Muscle of back (tissue), 11 donors: Measurements from ENCODE around the gene OXTR. TPM values are rescaled to one million over a fixed set of nuclear protein-coding genes. Genes with fewer than 3 reads are reported as not detected.
A peak's percentile ranks its signal among the peaks of the same experiment; 100 is the strongest.

Source experiments
- DNase-seq, 3 donors: peaks; one replicate each; pipeline versions ENCODE4 v3.0.0 to v3.0.0-alpha.2; 2013
- polyA plus RNA-seq, 10 donors: library from polyadenylated mRNA; unstranded; fragments of 120-200 nt; gene quantifications; one replicate each; pipeline ENCODE4 v1.2.1, GENCODE V29; 2013; ENCODE audit not compliant: insufficient read length in 10 of 10

The OXTR gene
- polyA plus RNA-seq, 10 donors = 3.8 to 11.3 (median 8.2) TPM

DNA sequence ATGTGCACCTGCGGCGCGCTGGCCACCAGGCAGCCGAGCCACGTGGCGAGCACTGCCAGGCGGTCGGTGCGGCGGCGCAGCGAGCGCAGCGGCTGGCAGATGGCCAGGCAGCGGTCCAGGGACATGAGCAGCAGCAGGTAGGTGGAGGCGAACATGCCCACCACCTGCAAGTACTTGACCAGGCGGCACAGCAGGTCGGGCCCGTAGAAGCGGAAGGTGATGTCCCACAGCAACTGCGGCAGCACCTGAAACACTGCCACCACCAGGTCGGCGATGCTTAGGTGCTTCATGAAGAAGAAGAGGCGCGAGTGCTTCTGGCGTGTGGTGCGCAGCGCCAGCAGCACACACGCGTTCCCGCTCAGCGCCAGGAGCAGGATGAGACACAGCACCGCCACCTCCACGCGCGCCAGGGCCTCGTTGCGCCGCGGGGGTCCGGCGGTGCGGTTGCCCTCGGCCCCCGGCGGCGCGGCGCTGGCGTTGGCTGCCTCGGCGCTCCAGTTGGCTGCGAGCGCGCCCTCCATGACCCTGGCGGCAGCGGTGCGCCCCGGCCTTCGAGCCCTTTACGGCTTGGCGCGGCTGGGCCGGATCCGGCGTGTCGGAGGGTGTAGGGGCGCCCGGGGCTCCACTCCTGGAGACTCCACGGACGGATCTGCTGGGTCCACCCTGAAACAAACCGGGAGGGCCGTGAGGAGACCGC lies 1.6 kb downstream of the OXTR start:
- DNase-seq = peak in 1 of 3 donors; percentile 51

DNA sequence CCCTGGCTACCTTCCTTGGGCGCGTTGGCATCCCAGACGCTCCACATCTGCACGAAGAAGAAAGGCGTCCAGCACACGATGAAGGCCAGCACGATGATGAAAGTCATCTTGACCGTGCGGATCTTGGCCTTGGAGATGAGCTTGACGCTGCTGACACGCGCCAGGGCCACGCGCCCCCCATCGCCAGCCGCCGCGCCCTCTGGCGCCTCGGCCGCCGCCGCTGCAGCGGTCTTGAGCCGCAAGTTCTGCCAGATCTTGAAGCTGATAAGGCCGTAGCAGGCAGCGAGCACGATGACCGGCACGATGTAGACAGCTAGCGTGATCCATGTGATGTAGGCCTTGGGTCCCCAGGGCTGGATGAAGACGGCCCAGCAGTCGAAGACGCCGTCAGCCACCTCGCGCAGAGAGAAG lies 2.2 kb downstream of the OXTR start:
- DNase-seq = no peak

DNA sequence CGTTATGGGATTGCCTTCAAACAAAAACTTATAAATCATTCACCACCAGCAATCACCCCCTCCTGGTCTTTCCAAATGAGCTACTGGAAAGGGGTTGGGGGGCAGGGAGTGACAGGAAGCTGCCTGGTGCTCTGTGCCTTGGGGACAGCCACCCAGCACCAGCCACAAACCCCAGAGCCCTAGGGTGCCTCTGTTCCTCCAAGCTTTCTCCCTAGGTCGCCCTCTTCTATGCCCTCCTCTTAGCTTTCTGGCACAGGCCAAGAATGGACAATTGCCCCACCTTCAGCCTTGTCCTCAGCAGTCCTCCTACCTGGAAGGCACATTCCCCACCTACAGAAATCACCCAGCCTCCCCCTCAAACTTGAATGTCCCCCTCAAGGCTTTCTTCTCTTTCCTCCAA lies 3.3 kb downstream of the OXTR start:
- no peak for DNase-seq

DNA sequence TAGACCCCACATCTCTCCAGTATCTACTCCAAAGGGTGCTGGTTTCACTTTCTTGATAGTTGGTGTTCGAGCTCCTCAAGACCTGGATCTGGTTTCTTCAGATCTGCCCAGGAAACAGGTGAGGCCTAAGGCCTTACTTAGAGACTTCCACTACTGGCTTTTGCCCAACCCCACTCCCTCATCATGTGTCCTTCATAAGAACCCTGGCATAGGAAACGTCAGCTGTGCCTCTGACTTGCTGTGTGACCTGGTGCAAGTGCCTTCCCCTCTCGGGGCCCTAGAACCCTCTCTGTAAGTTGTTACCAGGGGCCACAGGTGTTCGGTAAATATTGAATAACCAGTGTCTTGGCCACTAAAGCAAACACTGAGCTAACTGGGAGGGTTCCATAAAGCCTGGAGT lies 3.9 kb downstream of the OXTR start:
- DNase-seq = no peak

DNA sequence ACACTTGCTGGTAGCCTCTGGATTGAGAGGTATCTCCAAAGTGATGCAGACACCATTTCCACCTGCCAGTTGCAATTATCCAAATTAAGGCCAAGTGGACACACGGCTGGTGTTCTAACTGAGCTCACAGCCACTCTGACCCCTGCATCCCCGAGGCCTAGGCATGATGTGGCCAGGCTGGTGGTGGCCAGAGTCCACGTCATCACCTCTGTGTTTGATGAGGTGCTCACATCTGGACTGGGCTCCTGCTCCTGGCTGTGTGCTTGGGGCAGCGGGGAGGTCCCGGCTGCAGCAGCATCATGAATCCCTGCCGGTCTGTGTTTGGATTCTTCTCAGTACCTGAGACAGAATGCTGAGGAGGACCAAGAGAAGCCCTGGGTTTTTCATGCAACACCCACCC lies 4.9 kb downstream of the OXTR start:
- DNase-seq = no peak

DNA sequence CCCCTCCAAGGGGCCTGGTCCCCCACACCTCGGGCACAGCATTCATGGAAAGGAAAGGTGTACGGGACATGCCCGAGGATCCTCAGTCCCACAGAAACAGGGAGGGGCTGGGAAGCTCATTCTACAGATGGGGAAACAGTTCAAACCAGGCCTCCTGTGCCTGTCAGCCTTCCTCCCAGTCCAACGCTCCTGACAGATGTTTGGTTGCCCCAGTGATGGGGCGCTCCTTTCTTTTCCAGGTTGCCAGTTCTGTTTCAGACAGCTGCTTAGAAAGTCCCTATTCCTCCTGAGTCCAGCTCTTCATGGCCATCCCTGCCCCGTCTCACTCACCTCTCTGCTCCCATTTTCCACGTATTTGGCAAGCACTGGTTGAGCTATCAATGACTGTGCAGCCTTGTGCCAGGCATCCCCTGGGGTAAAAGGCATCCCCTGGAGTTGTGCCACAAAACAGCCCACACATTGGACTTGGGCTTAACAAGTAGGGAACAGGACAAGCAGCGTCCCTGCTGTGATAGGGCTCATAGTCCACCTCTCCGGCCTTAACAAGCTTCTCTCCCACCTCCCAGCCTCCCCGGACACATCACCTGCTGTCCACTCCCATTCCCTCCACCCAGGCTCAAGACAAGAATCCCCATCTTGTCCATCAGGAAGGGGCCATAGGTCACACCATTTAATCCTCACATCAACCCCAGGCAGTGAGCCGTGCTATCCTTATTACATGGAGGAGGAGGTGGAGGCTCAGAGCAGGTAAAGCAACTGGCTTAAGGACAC lies 6.6 kb downstream of the OXTR start:
- DNase-seq = no peak

DNA sequence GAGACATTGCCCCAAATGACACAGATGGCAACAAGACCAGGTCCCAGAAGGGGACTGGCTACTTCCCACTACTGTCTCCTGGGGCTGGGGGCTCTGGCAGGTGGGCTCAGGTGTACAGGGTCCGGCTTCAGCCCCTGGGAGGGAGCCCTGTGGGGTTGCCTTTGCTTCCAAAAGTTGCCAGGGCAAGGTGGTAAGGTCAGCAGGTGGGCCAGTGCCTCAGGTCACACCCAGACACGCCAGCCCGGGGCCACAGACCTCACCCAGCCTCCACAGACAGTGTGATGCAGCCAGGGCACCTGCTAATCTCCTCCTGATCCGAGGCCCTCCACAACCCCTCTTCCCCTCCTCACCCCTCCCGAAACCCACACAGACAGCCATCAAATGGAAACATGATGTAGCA lies 7.5 kb downstream of the OXTR start:
- no peak for DNase-seq

DNA sequence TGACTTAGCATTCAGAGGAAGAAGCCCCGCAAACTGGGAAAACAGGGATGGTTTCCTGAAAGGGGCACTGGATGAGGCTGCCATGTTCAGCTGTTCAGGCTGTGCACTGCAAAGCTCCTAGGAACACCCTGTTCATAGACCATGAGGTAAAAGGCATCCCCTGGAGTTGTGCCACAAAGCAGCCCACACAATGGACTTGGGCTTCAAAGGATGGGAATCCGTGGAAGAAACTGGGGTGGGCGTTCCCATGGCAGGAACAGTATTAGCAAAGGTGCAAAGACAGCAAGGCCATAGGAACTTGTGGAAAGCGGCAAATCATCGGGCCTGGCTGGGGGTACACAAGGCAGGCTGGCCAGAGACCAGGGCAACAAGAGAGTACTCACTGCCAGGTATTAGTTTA lies 8.9 kb downstream of the OXTR start:
- DNase-seq = no peak

DNA sequence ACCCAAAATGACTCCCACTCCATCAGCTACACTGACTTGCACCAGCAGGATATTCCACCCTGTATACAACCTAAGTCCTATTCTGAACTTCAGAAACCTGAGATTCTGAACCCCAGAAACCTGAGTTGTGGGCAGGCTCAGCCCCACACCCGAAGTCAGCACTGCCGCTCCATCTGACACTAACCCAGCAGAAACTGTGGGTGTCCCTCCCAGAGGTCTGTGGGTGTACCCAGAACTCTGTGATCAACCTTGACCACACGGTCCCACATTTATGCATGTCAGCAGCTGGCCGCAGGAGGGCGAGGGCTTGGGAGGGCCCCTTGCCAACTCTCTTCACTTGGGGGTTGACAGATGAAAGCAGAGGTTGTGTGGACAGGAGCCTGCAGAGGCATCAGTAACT lies 9.3 kb downstream of the OXTR start:
- DNase-seq = no peak

DNA sequence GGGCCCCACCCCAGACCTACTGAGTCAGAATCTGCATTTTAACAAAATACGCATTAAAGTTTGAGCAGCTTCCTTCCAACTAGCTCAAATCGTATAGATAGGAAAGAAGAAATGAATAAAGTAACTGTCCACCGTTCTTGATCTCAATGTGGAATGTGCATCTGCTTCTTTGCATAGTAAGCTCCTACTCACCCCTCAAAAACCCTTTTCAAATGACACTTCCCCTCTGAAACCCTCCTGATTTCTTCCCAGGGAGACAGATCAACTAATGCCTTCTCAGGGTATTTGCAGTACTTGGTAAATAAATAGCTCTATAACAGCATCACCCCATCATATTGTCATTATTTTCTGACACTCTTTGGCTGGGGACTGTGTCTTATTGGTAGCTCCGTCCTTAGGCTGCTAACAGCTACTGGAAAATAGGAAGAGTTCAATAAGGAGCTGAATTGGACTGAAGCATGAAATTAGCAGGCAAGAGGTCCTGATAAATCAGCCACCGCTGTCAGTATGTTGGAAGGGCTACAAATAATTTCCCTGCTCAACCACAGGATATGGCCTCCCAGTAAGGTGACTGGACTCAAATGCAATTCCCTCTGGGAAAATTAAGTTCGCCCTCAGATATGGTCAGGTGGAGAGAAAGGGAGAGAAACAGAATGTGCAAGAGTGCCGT lies 10.2 kb downstream of the OXTR start:
- DNase-seq = no peak

DNA sequence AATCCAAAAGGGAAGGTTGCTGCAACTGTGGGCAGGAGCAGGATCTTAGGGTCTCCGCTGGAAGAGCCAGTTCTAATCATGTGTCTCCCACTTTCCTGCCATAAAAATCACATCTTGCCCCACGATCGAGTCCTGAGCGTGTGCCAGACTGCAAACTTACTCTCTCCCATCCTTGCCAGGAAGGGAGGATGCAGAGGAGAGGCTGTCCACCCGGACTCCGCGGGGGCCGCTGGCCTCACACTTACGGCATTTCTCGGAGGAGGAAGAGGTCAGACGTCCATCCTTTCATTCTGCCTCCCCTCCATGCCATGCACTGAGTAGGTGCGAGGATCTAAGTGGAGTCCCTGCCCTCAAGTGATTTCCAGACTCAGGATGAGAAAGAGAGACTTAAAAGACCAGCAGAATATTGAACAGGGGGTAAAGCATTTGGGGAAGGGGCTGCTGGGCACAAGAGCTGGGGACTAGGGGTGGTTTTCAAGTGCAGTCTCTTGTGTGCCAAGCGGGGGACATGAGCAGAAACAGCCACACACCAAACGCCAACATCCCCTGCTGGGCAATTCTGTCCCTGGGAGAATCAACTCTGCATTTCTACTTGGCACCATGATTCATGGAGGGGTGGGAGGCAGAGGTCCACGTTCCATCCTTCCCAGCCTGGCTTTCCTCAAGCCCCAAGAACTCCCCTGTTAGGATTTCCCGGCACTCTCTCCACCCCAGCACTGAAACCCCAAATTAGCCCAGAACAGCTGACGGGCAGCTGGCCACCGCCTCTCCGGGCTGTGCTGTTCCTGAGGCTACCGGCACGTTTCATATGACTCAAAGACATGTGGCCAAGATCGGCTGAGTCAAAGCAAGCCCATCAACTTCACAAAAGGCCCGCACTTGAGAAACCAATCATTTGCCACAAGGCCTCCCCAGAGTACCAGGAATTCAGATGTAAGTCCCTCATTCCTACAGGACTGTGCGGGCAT lies 11.6 kb downstream of the OXTR start:
- DNase-seq = peak; percentile 47 to 79 (median 60)

DNA sequence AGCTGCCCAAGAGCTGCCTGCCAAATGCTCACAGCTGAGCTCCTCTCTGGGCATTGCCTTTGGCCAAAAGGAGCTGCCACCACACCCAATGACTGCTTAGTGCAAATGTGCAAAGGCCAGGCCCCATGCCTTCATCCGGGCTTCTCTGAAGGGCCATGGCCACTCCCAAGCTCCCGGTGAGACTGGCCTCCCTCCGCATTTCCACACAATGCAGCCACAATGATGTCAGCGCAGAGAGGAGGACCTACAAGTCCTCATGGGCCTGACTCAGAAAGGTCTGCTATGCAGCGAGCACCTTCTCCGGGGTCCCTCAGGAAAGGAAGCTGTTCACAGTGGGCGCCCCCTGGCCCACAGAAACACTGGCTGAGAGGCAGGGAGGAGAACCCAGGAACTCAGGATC lies 12.7 kb downstream of the OXTR start:
- no peak for DNase-seq

DNA sequence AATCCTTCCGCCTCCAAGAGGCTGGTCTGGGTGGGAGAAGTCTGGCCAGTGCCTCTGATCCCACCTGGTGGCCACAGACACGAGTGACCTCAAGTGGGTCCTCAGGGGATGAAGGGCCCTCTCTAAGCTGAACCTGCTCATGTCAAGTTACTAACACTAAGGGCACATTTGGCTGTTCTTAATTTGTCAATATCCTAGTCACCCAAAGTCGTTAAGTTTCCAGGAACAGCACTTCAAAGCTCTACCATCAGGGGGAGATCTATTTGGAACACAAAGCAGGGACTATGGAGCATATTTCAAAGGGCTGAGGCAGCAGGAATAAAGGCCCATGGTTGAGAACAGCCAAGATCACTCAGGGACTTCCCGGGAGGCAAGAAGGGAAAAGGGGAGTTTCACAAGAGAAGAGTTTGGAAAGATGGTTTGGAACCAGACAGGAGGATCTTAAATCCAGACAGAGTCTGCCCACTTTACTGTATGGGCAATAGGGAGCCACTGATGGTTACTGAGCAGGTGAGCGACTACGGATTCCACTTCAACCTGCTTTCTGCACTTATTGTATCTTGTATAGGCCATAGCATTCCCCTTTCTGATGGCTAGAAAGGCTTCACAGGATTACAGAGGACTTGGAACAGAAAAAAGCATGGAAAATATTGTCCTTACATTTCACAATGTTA lies 13.7 kb downstream of the OXTR start:
- no peak for DNase-seq

DNA sequence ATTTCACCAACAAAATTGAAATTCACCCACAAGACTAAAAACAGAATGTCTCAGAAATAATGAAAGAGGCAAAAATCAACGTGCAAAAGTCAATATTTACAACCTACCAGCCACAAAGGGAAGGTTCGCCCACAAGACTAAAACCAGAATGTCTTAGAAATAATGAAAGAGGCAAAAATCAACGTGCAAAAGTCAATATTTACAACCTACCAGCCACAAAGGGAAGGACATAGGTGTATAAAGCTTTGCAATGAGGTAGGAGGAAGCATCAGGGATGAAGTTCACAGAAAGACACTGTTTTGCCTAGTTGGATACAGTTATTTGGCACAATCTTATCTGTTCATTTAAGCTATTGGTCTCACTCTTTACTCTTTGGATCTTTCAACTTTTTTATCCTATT lies 14.3 kb downstream of the OXTR start:
- DNase-seq = no peak

DNA sequence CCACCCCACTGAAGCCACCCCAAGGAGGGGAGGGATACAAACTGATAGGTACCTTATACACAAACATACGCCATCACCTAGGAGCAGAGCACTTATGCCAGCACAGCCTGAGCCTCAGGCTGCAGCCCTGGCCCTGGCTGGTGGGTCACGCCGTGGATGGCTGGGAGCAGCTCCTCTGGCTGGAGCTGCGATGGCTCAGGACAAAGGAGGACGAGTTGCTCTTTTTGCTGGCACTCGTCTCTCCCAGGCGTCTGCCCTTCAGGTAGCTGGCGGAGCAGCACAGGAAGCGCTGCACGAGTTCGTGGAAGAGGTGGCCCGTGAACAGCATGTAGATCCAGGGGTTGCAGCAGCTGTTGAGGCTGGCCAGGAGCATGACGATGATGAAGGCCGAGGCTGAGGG lies 16.6 kb downstream of the OXTR start:
- DNase-seq = no peak

DNA sequence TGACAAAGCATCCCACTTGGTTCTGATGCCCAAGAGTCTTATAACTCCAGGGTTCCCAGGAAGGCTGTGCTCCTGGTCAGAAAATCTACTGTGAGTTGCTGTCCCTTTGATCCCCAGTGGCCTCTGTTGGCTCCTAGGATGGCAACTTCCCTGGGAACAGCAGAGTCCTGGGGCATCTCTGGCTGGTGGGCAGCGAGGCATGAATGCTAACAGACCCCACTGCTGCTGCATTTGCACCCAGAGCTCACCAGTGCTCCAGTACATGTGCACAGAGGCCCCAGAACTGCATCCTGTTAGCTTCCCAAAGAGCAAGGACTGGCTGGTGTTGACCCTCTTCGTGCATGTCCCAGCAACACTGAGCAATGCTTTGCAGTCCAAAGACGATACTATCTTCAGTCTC lies 20.1 kb downstream of the OXTR start:
- DNase-seq = no peak

DNA sequence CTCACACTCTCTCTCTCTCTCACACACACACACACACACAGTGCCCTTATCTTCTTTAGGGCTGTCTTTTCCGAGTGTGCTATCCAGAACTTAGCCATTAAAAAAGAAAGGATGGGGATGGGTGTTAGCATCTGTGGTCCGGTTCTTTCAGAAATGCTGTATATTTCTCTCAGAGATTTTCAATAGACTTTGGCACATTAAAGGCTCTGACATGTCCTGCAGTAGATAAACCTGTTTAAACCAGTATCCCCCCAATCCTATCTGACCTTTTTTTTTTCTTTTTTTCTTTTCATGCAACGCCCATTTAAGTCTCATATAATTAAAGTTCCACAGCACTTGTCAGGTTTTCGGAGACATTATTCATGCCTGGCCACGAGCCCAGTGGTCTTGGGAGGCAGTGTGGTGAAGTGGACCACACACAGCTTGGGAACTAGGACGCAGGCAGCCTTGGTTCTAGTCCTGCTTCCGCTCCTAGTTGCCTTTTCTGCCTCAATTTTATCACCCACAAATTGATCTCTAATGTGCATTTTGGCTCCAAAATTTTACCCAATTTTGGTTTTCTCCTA lies 22.6 kb downstream of the OXTR start:
- no peak for DNase-seq

DNA sequence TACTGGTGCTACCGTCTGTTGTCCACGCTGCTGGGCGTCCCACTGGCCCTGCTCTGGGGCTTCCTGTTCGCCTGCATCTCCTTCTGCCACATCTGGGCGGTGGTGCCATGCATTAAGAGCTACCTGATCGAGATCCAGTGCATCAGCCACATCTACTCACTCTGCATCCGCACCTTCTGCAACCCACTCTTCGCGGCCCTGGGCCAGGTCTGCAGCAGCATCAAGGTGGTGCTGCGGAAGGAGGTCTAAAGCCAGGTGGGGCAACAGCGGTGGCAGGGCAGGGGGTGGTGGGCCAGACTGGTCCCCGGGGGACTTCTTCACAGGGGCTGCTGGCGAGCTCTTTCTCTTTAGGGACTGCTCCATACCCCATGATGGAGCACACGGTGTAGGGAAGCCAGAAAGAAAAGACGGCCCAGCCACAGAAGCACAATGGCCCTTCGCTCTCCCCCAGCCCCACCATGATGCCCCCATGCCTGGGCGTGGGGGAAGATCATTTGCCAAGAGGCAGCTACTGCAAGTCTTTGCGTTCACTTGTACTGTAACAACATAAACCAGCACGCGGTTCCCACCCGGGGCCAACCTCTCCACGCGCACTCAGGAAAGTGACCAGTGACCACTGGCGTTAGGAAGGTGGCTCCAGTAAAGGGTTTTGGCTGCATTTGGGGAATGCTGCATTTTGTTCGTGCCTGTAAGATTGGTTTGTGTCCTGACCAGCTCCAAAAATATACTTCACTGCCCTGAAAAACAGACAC lies 23.6 kb downstream of the OXTR start:
- DNase-seq = no peak

DNA sequence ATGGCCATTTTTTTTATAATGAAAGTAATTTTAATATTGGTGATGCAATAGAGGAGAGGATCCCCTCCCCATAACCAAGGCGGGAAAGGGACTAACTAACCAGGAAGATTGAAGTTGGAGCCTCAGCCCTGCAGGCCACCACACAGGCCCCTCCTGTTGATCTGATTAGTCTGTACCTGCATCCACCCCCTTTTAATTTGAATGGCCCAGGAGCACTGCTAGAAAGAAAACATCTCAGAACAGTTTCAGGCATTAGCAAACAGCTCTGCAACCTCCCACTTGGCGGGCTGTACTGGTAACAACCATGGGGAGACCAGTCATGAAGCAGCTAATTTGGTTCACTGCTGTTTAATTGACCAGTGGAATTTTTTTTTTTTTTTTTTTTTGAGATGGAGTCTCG lies 25.5 kb downstream of the OXTR start:
- DNase-seq = no peak

DNA sequence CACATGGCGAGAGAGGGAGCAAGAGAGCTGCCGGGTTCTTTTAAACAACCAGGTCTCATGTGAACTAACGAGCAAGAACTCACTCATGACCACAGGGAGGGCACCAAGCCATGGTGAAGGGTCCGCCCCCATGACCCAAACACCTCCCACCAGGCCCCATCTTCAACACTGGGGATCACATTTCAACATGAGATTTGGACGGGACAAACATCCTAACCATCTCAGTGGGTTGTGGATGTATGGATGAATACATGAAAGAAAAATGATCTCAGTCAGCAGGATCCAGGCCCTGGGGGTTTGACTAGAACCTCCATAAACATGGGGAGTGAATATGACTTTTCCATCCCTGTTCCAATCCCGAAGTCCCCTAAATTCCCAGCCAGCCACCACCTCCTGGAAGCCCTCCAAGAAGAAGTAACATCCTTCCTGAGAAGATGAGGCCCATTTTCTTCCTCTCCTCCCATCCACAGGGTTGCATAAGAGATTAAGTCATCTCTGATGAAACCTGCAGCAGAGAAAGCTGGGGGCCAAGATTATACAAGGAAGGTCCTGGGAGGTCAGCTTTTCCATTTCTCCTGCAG lies 26.3 kb downstream of the OXTR start:
- peak in 1 of 3 donors; percentile 60 for DNase-seq
